CD14-positive monocyte (primary cell): Measurements from ENCODE around the gene EDIL3. TPM values are rescaled to one million over a fixed set of nuclear protein-coding genes. Genes with fewer than 3 reads are reported as not detected.

Experiments
- DNase-seq, 3 donors: peaks; one replicate each; pipeline ENCODE4 v3.0.0-alpha.2; 2011 to 2022
- H2AFZ ChIP-seq: 2 replicates; pipeline ENCODE4 v1.6.0; 2012; ENCODE audit warnings: mild to moderate bottlenecking, low read depth, low read length, inconsistent platforms; ENCODE audit not compliant: insufficient read depth, poor library complexity, severe bottlenecking
- H3K27ac ChIP-seq, 2 donors: 1 replicate in 1 of 2; 2 replicates in 1 of 2; pipeline ENCODE4 v1.5.1; 2012 to 2013; ENCODE audit warnings: low read length in 2 of 2, control low read depth in 1 of 2, inconsistent platforms in 1 of 2, low read depth in 1 of 2, mild to moderate bottlenecking in 1 of 2
- H3K27me3 ChIP-seq, 2 donors: one replicate each; pipeline versions ENCODE4 v1.6.0 to v1.6.1; 2011 to 2013; ENCODE audit warnings: low read length in 2 of 2; ENCODE audit not compliant: control insufficient read depth in 2 of 2, insufficient read depth in 2 of 2
- H3K36me3 ChIP-seq, 2 donors: replicated peaks in 1 of 2; 1 replicate in 1 of 2; 2 replicates in 1 of 2; pipeline versions ENCODE4 v1.5.1 to v1.6.1; 2012 to 2013; ENCODE audit warnings: low read length in 2 of 2, control low read depth in 1 of 2, inconsistent platforms in 1 of 2, mild to moderate bottlenecking in 1 of 2; ENCODE audit not compliant: insufficient read depth in 2 of 2, control insufficient read depth in 1 of 2
- H3K4me1 ChIP-seq, 2 donors: 1 replicate in 1 of 2; 2 replicates in 1 of 2; pipeline versions ENCODE4 v1.5.1 to v1.6.1; 2012 to 2013; ENCODE audit warnings: low read length in 2 of 2, control low read depth in 1 of 2, inconsistent platforms in 1 of 2, mild to moderate bottlenecking in 1 of 2, moderate library complexity in 1 of 2; ENCODE audit not compliant: insufficient read depth in 2 of 2, control insufficient read depth in 1 of 2
- H3K4me2 ChIP-seq: replicated peaks from 2 replicates; pipeline ENCODE3; 2012; ENCODE audit warnings: low read length, moderate library complexity, mild to moderate bottlenecking; ENCODE audit not compliant: poor library complexity, severe bottlenecking; ENCODE audit errors: extremely low read depth
- H3K4me3 ChIP-seq, 3 experiments: fragments of 200-600 bp in 1 of 3; sonication (generic) in 1 of 3; replicated peaks in 1 of 3; 1 replicate in 2 of 3; 2 replicates in 1 of 3; pipeline ENCODE4 v1.5.1; 2011 to 2013; ENCODE audit warnings: low read length in 3 of 3, mild to moderate bottlenecking in 3 of 3, control low read depth in 2 of 3, low read depth in 2 of 3, inconsistent platforms in 1 of 3, moderate library complexity in 1 of 3
- H3K79me2 ChIP-seq: 2 replicates; pipeline ENCODE4 v1.6.0; 2012; ENCODE audit warnings: mild to moderate bottlenecking, control low read depth, inconsistent platforms, low read length, moderate library complexity; ENCODE audit not compliant: insufficient read depth
- H3K9ac ChIP-seq: 2 replicates; pipeline ENCODE4 v1.6.0; 2017; ENCODE audit warnings: low read length, mild to moderate bottlenecking; ENCODE audit not compliant: insufficient read depth, poor library complexity, severe bottlenecking
- H3K9me3 ChIP-seq, 2 donors: replicated peaks in 1 of 2; 1 replicate in 1 of 2; 2 replicates in 1 of 2; pipeline versions ENCODE4 v1.5.1 to v1.6.1; 2012 to 2013; ENCODE audit warnings: low read length in 2 of 2, control low read depth in 1 of 2; ENCODE audit not compliant: control insufficient read depth in 1 of 2, insufficient read depth in 1 of 2
- H4K20me1 ChIP-seq: 2 replicates; pipeline ENCODE4 v1.6.0; 2012; ENCODE audit warnings: mild to moderate bottlenecking, low read length, control low read depth, moderate library complexity; ENCODE audit not compliant: insufficient read depth
- H3K27ac Mint-ChIP-seq, 7 donors: one replicate each; pipeline ENCODE4 v1.8.0; 2020; ENCODE audit warnings: mild to moderate bottlenecking in 7 of 7, mixed read lengths in 7 of 7, moderate library complexity in 6 of 7, inconsistent platforms in 2 of 7
- H3K27me3 Mint-ChIP-seq, 3 donors: one replicate each; pipeline ENCODE4 v1.8.0; 2021 to 2022; ENCODE audit warnings: low read depth in 3 of 3, mild to moderate bottlenecking in 3 of 3, mixed read lengths in 3 of 3, moderate library complexity in 3 of 3, inconsistent platforms in 1 of 3
- H3K36me3 Mint-ChIP-seq, 2 donors: one replicate each; pipeline ENCODE4 v1.8.0; 2020; ENCODE audit warnings: mixed read lengths in 2 of 2, inconsistent platforms in 1 of 2, mild to moderate bottlenecking in 1 of 2
- H3K4me1 Mint-ChIP-seq: one replicate; pipeline ENCODE4 v1.8.0; 2020; ENCODE audit warnings: mild to moderate bottlenecking, mixed read lengths
- H3K4me3 Mint-ChIP-seq, 2 donors: one replicate each; pipeline ENCODE4 v1.8.0; 2020; ENCODE audit warnings: mild to moderate bottlenecking in 2 of 2, mixed read lengths in 2 of 2, moderate library complexity in 1 of 2
- H3K9me3 Mint-ChIP-seq, 7 donors: one replicate each; pipeline ENCODE4 v1.8.0; 2020 to 2022; ENCODE audit warnings: mixed read lengths in 7 of 7, mild to moderate bottlenecking in 6 of 7, moderate library complexity in 6 of 7, inconsistent platforms in 2 of 7
- CTCF ChIP-seq: fragments of 200-600 bp; IDR thresholded peaks from one replicate; pipeline ENCODE4 v1.8.0; 2022; ENCODE audit warnings: antibody characterized with exemption, mild to moderate bottlenecking
- intact Hi-C, 2 donors: fragments of 100-400 bp; cut with micrococcal nuclease; formaldehyde crosslinking; loops; one replicate each; pipeline versions ENCODE4 v1.15.0 to v1.15.1; 2023
- polyA plus RNA-seq, 3 donors: library from polyadenylated mRNA; depleted of rRNA in 1 of 3; unstranded in 2 of 3; stranded (reverse) in 1 of 3; fragments of 300-500 nt in 2 of 3; fragments of >200 nt in 1 of 3; fragmentation: Illumina TruSeq in 2 of 3; gene quantifications; 1 replicate in 2 of 3; 2 replicates in 1 of 3; pipeline ENCODE4 v1.2.3, GENCODE V29; 2012 to 2021

Gene EDIL3
- polyA plus RNA-seq, 3 donors = 0.09 TPM; not detected in 2

- no peak for TF ChIP-seq CTCF
- no peak overlapping the region for H3K27ac ChIP-seq
- no peak overlapping the region for H3K9ac ChIP-seq
- Mint-ChIP-seq H3K9me3 (peaks cover 0 to 3% (median 0%) of the 10 kb centered on the region in 7 donors), H3K27me3 (peaks cover 0 to 3% (median 0%) of the 10 kb centered on the region in 3 donors), H3K4me1 (no peaks in the 10 kb centered on the region), H3K27ac (no peak overlapping the region), H3K4me3 (no peak overlapping the region), H3K36me3 (no peaks in the 10 kb centered on the region)
- no peaks in the 10 kb centered on the region for H3K9me3 ChIP-seq
- intact Hi-C loops = no loop called here
- no peak for DNase-seq
- no peaks in the 10 kb centered on the region for H3K27me3 ChIP-seq
- no peaks in the 10 kb centered on the region for H4K20me1 ChIP-seq
- no peak overlapping the region for H2AFZ ChIP-seq
- no peaks in the 10 kb centered on the region for H3K4me1 ChIP-seq
- H3K79me2 ChIP-seq = no peaks in the 10 kb centered on the region
- H3K36me3 ChIP-seq = no peaks in the 10 kb centered on the region
- no peak overlapping the region for H3K4me3 ChIP-seq
- no peak overlapping the region for H3K4me2 ChIP-seq
These were observed 156.4 kb downstream of the EDIL3 start for GRCh38 chr5:84228266-84228665.

GRCh38 chr5:84227236-84227635, 157.4 kb downstream of the EDIL3 start:
- Histone ChIP-seq H3K79me2 (no peaks in the 10 kb centered on the region), H3K27ac (no peak overlapping the region), H3K9me3 (no peaks in the 10 kb centered on the region), H3K27me3 (no peaks in the 10 kb centered on the region), H4K20me1 (no peaks in the 10 kb centered on the region), H3K36me3 (no peaks in the 10 kb centered on the region), H3K4me2 (no peak overlapping the region), H3K9ac (no peak overlapping the region), H2AFZ (no peak overlapping the region), H3K4me1 (no peaks in the 10 kb centered on the region), H3K4me3 (no peak overlapping the region)
- no peaks in the 10 kb centered on the region for H3K4me1 Mint-ChIP-seq
- peaks cover 0 to 3% (median 0%) of the 10 kb centered on the region in 7 donors for H3K9me3 Mint-ChIP-seq
- no peaks in the 10 kb centered on the region for H3K36me3 Mint-ChIP-seq
- intact Hi-C loops = no loop called here
- H3K27ac Mint-ChIP-seq = no peak overlapping the region
- H3K4me3 Mint-ChIP-seq = no peak overlapping the region
- no peak for DNase-seq
- TF ChIP-seq CTCF = no peak
- peaks cover 0 to 3% (median 0%) of the 10 kb centered on the region in 3 donors for H3K27me3 Mint-ChIP-seq
